ENCODE results near the gene AUTS2.

The AUTS2 gene

DNA sequence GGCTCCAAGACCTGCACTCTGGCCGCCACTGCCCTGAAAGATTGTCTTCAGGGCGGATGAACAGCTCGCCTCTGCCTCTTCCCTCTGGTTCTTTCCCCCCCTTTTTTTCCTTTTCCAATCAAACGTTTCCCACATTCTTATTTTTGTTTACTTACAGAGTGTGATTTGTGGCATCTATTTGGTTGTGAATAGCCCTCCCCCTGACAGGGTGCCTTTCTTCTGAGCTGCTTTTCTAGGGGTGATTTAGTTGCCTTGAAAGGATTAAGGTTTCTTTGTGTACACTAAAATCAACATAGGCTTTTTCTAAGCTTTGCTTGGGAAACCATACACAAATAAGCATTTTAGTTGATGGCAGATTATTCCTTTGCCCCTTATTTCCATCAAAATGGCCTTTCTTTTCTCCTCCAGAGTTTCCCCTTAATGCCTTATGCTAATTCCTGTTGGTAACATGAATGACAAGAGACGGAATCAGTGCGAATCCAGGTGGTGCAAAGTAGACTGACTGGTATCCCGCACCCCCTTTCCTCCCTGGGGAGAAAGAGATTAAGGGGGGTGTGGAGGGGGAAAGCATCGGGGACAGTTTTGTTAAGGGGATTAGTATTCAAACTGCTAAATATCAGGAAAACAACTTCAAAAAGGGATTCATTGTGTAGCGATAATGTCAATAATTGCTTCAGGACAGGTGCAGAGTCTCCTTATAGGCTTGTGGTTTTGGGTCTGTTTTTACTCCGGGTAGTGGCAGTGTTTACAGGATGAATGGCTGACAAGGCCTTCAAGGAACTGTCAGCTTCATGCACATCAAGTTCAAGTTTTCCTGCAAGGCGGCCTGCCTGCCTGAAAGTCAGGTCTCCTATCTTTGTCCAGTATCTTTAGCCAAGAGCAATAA is 1102.0 kb downstream of the AUTS2 start:
- ChIA-PET CTCF (interaction anchor here (0.6 to 1.0 kb wide), 4 partner anchors 16 to 1576 kb away, joined by 3 to 5 read pairs (median 4); no protein-coding TSS in a partner anchor), POLR2A (no interaction called here)
- H3K36me3 ChIP-seq (ENCODE audit: control insufficient read depth in 2 of 2, insufficient read depth in 1 of 2, low read length in 2 of 2) = peaks cover 11 to 21% of the 10 kb centered on the region in 2 experiments; a peak in 2 of 3 replicates
- H3K9me3 ChIP-seq (ENCODE audit: control insufficient read depth, insufficient read depth, low read depth, low read length) = no peaks in the 10 kb centered on the region
- H3K27ac ChIP-seq (ENCODE audit: extremely low read depth, low read depth, low read length) = no peak overlapping the region; the same call in 1 of the 2 replicates
- H3K4me1 ChIP-seq (ENCODE audit: control insufficient read depth, insufficient read depth, low read length) = peaks cover 42% of the 10 kb centered on the region
- H3K4me3 ChIP-seq (ENCODE audit: low read depth, low read length) = no peak overlapping the region
- TF ChIP-seq WT1 (tag by site-specific recombination; IDR thresholded peaks at IDR 0.05) (no peak), ZFP3 (tag by site-specific recombination; IDR thresholded peaks at IDR 0.05; ENCODE audit: low read depth) (0 out of 2 replicates have a peak, but pooled peaks have one; percentile 2)

DNA sequence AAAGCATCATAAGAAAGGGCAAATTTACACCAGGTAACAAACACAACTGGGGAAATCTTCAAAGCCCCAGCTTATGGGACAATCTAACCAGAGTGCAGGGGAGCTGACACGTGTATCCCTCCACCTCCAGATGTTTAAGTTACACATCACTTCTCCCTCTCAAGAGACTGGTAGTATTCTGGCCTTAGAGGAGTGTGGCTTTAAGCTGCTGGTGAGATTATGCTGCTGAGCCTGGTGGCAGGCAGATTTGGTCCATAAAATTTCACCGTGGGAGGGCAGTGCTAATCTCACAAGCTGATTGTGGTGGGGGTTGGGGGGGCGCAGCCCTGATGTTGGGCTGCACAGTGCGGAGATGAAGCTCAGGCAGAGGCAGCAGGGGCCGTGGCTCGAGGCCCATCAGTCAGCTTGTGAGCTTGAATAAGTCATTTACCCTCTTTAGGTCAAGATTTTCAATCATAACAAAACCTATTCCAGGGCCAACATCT is 1102.7 kb downstream of the AUTS2 start:
- H3K4me3 ChIP-seq (ENCODE audit: low read depth, low read length) = no peak overlapping the region
- peaks cover 11 to 26% of the 10 kb centered on the region in 2 experiments; a peak in 2 of 3 replicates for H3K36me3 ChIP-seq (ENCODE audit: control insufficient read depth in 2 of 2, insufficient read depth in 1 of 2, low read length in 2 of 2)
- peaks cover 44% of the 10 kb centered on the region for H3K4me1 ChIP-seq (ENCODE audit: control insufficient read depth, insufficient read depth, low read length)
- H3K27ac ChIP-seq (ENCODE audit: extremely low read depth, low read depth, low read length) = no peak overlapping the region; the same call in 1 of the 2 replicates
- no peaks in the 10 kb centered on the region for H3K9me3 ChIP-seq (ENCODE audit: control insufficient read depth, insufficient read depth, low read depth, low read length)
- ChIA-PET POLR2A (no interaction called here), CTCF (no interaction called here)
- peak; percentile 62 for TF ChIP-seq ZFHX2 (tag by site-specific recombination; conservative IDR thresholded peaks at IDR 0.05)
- TF ChIP-seq ZNF155 (tag by site-specific recombination; IDR thresholded peaks at IDR 0.05) = no peak
- no peak for TF ChIP-seq ZNF112 (tag by site-specific recombination; IDR thresholded peaks at IDR 0.05)
- peak; percentile 20; the same call in 1 of the 2 replicates for TF ChIP-seq CTCF (tag by site-specific recombination; IDR thresholded peaks at IDR 0.05)
- TF ChIP-seq ZNF580 (tag by site-specific recombination; IDR thresholded peaks at IDR 0.05) = no peak
- peak; percentile 14; the same call in 1 of the 2 replicates for TF ChIP-seq TRIM28 (IDR thresholded peaks at IDR 0.05; ENCODE audit: borderline replicate concordance, low read length)
- TF ChIP-seq ZFP3 (tag by site-specific recombination; IDR thresholded peaks at IDR 0.05; ENCODE audit: low read depth) = 0 out of 2 replicates have a peak, but pooled peaks have one; percentile 2
- no peak for TF ChIP-seq ZNF362 (tag by site-specific recombination; IDR thresholded peaks at IDR 0.05)
- no peak for TF ChIP-seq ZNF366 (tag by site-specific recombination; conservative IDR thresholded peaks at IDR 0.05)
- TF ChIP-seq, protein P1, sequence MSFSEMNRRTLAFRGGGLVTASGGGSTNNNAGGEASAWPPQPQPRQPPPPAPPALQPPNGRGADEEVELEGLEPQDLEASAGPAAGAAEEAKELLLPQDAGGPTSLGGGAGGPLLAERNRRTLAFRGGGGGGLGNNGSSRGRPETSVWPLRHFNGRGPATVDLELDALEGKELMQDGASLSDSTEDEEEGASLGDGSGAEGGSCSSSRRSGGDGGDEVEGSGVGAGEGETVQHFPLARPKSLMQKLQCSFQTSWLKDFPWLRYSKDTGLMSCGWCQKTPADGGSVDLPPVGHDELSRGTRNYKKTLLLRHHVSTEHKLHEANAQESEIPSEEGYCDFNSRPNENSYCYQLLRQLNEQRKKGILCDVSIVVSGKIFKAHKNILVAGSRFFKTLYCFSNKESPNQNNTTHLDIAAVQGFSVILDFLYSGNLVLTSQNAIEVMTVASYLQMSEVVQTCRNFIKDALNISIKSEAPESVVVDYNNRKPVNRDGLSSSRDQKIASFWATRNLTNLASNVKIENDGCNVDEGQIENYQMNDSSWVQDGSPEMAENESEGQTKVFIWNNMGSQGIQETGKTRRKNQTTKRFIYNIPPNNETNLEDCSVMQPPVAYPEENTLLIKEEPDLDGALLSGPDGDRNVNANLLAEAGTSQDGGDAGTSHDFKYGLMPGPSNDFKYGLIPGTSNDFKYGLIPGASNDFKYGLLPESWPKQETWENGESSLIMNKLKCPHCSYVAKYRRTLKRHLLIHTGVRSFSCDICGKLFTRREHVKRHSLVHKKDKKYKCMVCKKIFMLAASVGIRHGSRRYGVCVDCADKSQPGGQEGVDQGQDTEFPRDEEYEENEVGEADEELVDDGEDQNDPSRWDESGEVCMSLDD (tag by site-specific recombination; IDR thresholded peaks at IDR 0.05) = no peak
- no peak for TF ChIP-seq ZNF558 (tag by site-specific recombination; IDR thresholded peaks at IDR 0.05)
- TF ChIP-seq ZBTB17 (tag by site-specific recombination; IDR thresholded peaks at IDR 0.05) = no peak
- no peak for TF ChIP-seq ZNF211 (tag by site-specific recombination; IDR thresholded peaks at IDR 0.05; ENCODE audit: low read depth)
- no peak for TF ChIP-seq SCRT2 (tag by site-specific recombination; IDR thresholded peaks at IDR 0.05)
- TF ChIP-seq, protein P2, sequence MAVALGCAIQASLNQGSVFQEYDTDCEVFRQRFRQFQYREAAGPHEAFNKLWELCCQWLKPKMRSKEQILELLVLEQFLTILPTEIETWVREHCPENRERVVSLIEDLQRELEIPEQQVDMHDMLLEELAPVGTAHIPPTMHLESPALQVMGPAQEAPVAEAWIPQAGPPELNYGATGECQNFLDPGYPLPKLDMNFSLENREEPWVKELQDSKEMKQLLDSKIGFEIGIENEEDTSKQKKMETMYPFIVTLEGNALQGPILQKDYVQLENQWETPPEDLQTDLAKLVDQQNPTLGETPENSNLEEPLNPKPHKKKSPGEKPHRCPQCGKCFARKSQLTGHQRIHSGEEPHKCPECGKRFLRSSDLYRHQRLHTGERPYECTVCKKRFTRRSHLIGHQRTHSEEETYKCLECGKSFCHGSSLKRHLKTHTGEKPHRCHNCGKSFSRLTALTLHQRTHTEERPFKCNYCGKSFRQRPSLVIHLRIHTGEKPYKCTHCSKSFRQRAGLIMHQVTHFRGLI (tag by site-specific recombination; IDR thresholded peaks at IDR 0.05) = peak; percentile 66; the same call in 1 of the 2 replicates
- no peak for TF ChIP-seq ZBTB21 (tag by site-specific recombination; IDR thresholded peaks at IDR 0.05)
- TF ChIP-seq ZNF341 (tag by site-specific recombination; IDR thresholded peaks at IDR 0.05; ENCODE audit: low read depth) = no peak
- no peak for TF ChIP-seq RBAK (tag by site-specific recombination; IDR thresholded peaks at IDR 0.05)
- peak; percentile 81 for TF ChIP-seq OSR2 (tag by site-specific recombination; IDR thresholded peaks at IDR 0.05)
- TF ChIP-seq ZNF677 (tag by site-specific recombination; IDR thresholded peaks at IDR 0.05) = no peak
- no peak for TF ChIP-seq ZNF513 (tag by site-specific recombination; IDR thresholded peaks at IDR 0.05)
- TF ChIP-seq ZNF274 (IDR thresholded peaks at IDR 0.05; ENCODE audit: low read length) = no peak
- no peak for TF ChIP-seq ZNF274 (tag by site-specific recombination; IDR thresholded peaks at IDR 0.05; ENCODE audit: borderline replicate concordance)
- no peak for TF ChIP-seq PRDM1 (tag by site-specific recombination; IDR thresholded peaks at IDR 0.05)
